ENCODE measurements around the gene PHLDA1.

GRCh38 chr12:76028571-76029277, 2.9 kb downstream of the PHLDA1 start:
- TF ChIP-seq CTCF (IDR thresholded peaks at IDR 0.05; ENCODE audit: low read length) (no peak), EZH2 (IDR thresholded peaks at IDR 0.05; ENCODE audit: borderline replicate concordance, low read length) (no peak)

Measured in OCI-LY1 (cell line).